Measurements from ENCODE around the gene AKAP6.

- no peak for TF ChIP-seq GABPA (IDR thresholded peaks at IDR 0.05 in 1 of 2, conservative IDR thresholded peaks at IDR 0.05 in 1 of 2)
- no peak for TF ChIP-seq CTCF (IDR thresholded peaks at IDR 0.05; ENCODE audit: low read depth, low read length, missing input control)
- TF ChIP-seq ZBTB33 (IDR thresholded peaks at IDR 0.05) = no peak
- no peak for TF ChIP-seq EGR1 (IDR thresholded peaks at IDR 0.05; ENCODE audit: low read depth in 2 of 2)
- TF ChIP-seq YY1 (IDR thresholded peaks at IDR 0.05) = no peak
- TF ChIP-seq TAF1 (conservative IDR thresholded peaks at IDR 0.05) = no peak
- TF ChIP-seq ATF3 (IDR thresholded peaks at IDR 0.05) = no peak
- TF ChIP-seq MAX (IDR thresholded peaks at IDR 0.05) = no peak
- TF ChIP-seq REST (IDR thresholded peaks at IDR 0.05) = no peak
- TF ChIP-seq HNF4A (conservative IDR thresholded peaks at IDR 0.05) = no peak
- no peak for TF ChIP-seq FOXA1 (IDR thresholded peaks at IDR 0.05)
- TF ChIP-seq FOXA2 (IDR thresholded peaks at IDR 0.05) = no peak
- TF ChIP-seq SP1 (IDR thresholded peaks at IDR 0.05) = no peak
These were observed 367.4 kb downstream of the AKAP6 start for GRCh38 chr14:32696325-32697091.
